ENCODE data around the gene NIM1K.

DNA sequence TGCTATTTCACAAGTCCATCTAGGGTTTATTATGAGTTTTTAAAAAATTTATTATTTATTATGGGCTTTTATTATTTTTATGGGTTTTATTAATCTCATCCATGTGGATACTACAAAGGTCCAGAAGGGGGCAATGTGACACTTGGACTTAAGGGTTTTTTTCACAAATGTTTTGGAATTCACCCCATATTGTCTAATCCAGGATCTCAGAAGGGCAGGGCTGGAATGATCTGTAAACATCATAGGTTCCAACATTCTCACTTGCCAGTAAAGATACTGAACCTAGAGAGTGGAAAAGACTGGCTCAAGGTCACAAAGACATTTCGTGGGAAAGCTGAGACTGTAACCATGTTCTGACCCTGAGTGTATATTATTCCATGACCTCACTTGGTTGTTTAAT lies 35.6 kb downstream of the NIM1K start:
- TF ChIP-seq, protein P1, sequence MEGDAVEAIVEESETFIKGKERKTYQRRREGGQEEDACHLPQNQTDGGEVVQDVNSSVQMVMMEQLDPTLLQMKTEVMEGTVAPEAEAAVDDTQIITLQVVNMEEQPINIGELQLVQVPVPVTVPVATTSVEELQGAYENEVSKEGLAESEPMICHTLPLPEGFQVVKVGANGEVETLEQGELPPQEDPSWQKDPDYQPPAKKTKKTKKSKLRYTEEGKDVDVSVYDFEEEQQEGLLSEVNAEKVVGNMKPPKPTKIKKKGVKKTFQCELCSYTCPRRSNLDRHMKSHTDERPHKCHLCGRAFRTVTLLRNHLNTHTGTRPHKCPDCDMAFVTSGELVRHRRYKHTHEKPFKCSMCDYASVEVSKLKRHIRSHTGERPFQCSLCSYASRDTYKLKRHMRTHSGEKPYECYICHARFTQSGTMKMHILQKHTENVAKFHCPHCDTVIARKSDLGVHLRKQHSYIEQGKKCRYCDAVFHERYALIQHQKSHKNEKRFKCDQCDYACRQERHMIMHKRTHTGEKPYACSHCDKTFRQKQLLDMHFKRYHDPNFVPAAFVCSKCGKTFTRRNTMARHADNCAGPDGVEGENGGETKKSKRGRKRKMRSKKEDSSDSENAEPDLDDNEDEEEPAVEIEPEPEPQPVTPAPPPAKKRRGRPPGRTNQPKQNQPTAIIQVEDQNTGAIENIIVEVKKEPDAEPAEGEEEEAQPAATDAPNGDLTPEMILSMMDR (IDR thresholded peaks at IDR 0.05 in 4 of 5, conservative IDR thresholded peaks at IDR 0.05 in 1 of 5), result peak in 1 of 5 experiments; percentile 13
- no peak for TF ChIP-seq POLR2A (IDR thresholded peaks at IDR 0.05)

Data from gastrocnemius medialis (tissue), 4 donors.